Thyroid gland (tissue), 4 donors: ENCODE measurements around the gene TBC1D3B. TPM values are rescaled to one million over a fixed set of nuclear protein-coding genes. Genes with fewer than 3 reads are reported as not detected.
"Not testable (repeated sequence)": the region's sequence is repeated elsewhere in the genome, so short reads cannot be mapped to it uniquely, and the experiment has no call there.

ENCODE experiments used
- DNase-seq, 2 donors: peaks; one replicate each; pipeline ENCODE4 v3.0.0-alpha.2; 2019
- H3K27ac ChIP-seq, 3 donors: fragments of 200-600 bp; sonication (generic); 1 replicate in 2 of 3; 2 replicates in 1 of 3; pipeline ENCODE4 v1.5.1; 2016 to 2019; ENCODE audit warnings: mild to moderate bottlenecking in 1 of 3, moderate library complexity in 1 of 3
- H3K27me3 ChIP-seq: fragments of 200-600 bp; sonication (generic); one replicate; pipeline ENCODE4 v1.5.1; 2019
- H3K36me3 ChIP-seq, 2 donors: fragments of 200-600 bp; sonication (generic); one replicate each; pipeline ENCODE4 v1.5.1; 2016 to 2019
- H3K4me1 ChIP-seq, 2 donors: fragments of 200-600 bp; sonication (generic); one replicate each; pipeline ENCODE4 v1.5.1; 2017 to 2019
- H3K4me3 ChIP-seq, 3 donors: fragments of 200-600 bp; sonication (generic); replicated peaks in 1 of 3; 1 replicate in 2 of 3; 2 replicates in 1 of 3; pipeline ENCODE4 v1.5.1; 2016; ENCODE audit warnings: mild to moderate bottlenecking in 1 of 3
- H3K9me3 ChIP-seq: fragments of 200-600 bp; sonication (generic); one replicate; pipeline ENCODE4 v1.5.1; 2017
- CTCF ChIP-seq, 6 experiments: fragments of 200-600 bp in 3 of 6; fragments of 450-650 bp in 3 of 6; sonication (generic) in 3 of 6; IDR thresholded peaks; one replicate each; pipeline ENCODE4 v1.5.1; 2016 to 2019; ENCODE audit warnings: antibody characterized with exemption in 6 of 6, mild to moderate bottlenecking in 2 of 6, inconsistent platforms in 1 of 6, moderate library complexity in 1 of 6
- POLR2A ChIP-seq, 2 donors: fragments of 450-650 bp; IDR thresholded peaks; one replicate each; pipeline ENCODE4 v1.6.1; 2017; ENCODE audit warnings: antibody characterized with exemption in 2 of 2, mild to moderate bottlenecking in 2 of 2, moderate library complexity in 1 of 2
- WGBS, 2 donors: methylation state at CpG; one replicate each; pipeline ENCODE4 v1.1.5; 2017; 5-methylcytosine and 5-hydroxymethylcytosine counted together
- intact Hi-C: fragments of 100-400 bp; cut with DNase I; formaldehyde crosslinking; loops from one replicate; pipeline ENCODE4 v1.15.1; 2023
- total RNA-seq, 4 donors: library from RNA; depleted of rRNA; stranded (reverse); fragments of >200 nt; gene quantifications; one replicate each; pipeline ENCODE4 v1.2.3, GENCODE V29; 2016

The TBC1D3B gene
- total RNA-seq, 4 donors from 2014 or later, result 3.9 TPM; not detected in 3

- Histone ChIP-seq H3K27me3 (no peaks in the 10 kb centered on the region), H3K4me1 (no peaks in the 10 kb centered on the region), H3K27ac (no peak overlapping the region), H3K36me3 (no peaks in the 10 kb centered on the region), H3K4me3 (no peak overlapping the region), H3K9me3 (no peaks in the 10 kb centered on the region)
- TF ChIP-seq POLR2A (IDR thresholded peaks at IDR 0.05), result no peak
- no peak for TF ChIP-seq CTCF (IDR thresholded peaks at IDR 0.05)
- 75 to 87% methylated on average over 4 of the region's 4 CpGs for WGBS, 2 donors
- intact Hi-C loops, result no loop called here
- no peak for DNase-seq
Measured at GRCh38 chr17:36197387-36197703, 20.9 kb upstream of the TBC1D3B start.

DNA sequence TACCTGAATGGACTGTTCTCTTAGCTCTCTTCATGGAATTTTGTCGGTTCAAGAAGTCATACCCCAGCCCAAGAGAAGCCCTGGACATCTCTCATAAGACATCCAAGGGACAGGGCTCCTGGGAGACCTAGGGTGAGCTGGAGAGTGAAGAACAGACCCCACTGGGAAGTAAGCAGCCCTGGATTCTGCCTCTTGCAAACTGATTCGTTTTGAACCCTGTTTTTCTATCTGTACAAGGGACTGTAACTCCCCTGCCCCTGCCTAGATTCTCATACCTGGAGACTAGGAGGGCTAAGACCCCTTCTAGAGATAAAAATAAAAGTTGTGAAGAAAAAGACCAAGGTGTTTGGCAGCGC, 19.7 kb upstream of the TBC1D3B start:
- Histone ChIP-seq H3K9me3 (no peaks in the 10 kb centered on the region), H3K27ac (no peak overlapping the region), H3K27me3 (no peaks in the 10 kb centered on the region), H3K4me3 (no peak overlapping the region), H3K36me3 (no peaks in the 10 kb centered on the region), H3K4me1 (no peaks in the 10 kb centered on the region)
- WGBS, 2 donors, result 75 to 76% methylated on average over 3 of the region's 3 CpGs
- intact Hi-C loops, result no loop called here
- TF ChIP-seq POLR2A (IDR thresholded peaks at IDR 0.05) (no peak), CTCF (IDR thresholded peaks at IDR 0.05) (no peak)
- no peak for DNase-seq

DNA sequence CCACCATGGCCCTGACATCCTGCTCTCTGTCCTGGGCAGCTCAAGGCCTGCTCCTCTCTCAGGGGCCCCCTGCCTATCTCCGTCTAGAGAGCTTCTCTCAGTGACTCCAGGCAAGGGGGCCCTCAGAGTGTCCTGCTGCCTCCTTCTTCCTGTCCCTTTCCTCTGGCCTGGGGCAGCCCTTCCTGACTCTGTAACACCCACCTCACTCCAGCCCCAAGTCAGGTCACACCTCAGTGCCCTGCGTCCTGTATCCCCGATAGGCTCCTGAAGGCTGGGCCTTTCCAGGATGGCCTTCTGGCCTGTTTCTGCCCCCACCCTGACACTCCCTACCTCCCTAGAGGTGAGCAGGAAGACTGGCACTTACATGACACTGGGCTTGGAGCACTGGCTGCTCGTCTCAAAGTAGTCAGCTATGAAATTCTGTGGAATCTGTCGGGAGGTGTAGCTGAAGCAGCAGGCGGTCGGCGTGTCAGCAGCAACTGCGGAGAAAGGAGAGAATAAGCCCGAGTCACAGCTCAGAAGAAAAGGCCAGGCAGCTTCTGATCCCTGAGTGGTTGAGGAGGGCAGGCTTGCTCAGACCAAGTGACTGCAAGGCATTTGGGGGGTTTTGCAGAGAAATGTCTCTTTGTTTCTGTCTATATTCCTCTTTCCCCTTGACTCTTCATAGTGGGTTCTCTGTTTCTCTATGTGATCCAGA, 19.1 kb upstream of the TBC1D3B start:
- intact Hi-C loops, result no loop called here
- WGBS, 2 donors, result 52 to 63% methylated on average over 10 of the region's 10 CpGs

GRCh38 chr17:36194832-36195433, 18.5 kb upstream of the TBC1D3B start:
- DNase-seq, H3K27ac ChIP-seq, H3K36me3 ChIP-seq, H3K4me3 ChIP-seq, H3K4me1 ChIP-seq, intact Hi-C loops, H3K9me3 ChIP-seq, H3K27me3 ChIP-seq: not testable (repeated sequence)
- 84 to 91% methylated on average over 5 to 10 of the region's 10 CpGs for WGBS, 2 donors

More for the DNA sequence above, 19.1 kb upstream of the TBC1D3B start:
- Histone ChIP-seq H3K9me3 (no peaks in the 10 kb centered on the region), H3K27me3 (no peaks in the 10 kb centered on the region), H3K4me1 (no peaks in the 10 kb centered on the region), H3K36me3 (no peaks in the 10 kb centered on the region), H3K4me3 (no peak overlapping the region), H3K27ac (no peak overlapping the region)
- no peak for TF ChIP-seq CTCF (IDR thresholded peaks at IDR 0.05)
- TF ChIP-seq POLR2A (IDR thresholded peaks at IDR 0.05), result no peak
- no peak for DNase-seq

DNA sequence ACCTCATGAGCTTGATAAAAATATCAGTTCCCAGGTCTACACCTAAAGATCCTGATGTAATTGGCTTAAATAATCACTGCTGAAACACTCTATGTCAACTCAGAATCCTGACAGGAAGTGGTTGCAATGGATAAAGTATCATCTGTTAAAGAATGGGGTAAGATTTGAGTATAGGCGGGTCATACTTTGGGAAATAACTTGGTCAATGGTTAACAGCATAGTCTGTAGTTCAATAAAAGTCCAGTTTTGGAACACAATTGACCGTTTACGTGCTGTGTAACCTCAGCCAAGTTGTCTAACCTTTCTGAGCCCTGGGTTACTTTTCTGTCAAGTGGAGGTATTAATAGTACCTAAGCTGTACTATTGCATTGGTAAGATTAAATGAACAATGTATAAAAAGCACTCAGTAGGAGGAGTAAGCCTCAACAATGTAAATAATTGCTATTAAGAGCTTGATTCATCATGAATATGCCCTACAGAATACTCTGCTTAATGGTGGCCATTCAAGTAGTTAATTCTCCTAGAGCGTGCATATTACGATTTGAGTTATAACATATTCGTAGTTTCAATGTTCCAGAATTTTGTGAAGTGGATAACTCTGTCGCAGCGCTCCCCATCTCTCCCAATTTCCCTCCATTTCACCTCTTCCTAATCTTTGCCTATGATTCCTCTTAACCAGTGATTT, 17.9 kb upstream of the TBC1D3B start:
- H3K36me3 ChIP-seq, H3K27me3 ChIP-seq, H3K4me1 ChIP-seq, intact Hi-C loops, H3K4me3 ChIP-seq, H3K9me3 ChIP-seq, H3K27ac ChIP-seq, DNase-seq: not testable (repeated sequence)
- WGBS, 2 donors, result 95 to 96% methylated on average over 6 to 7 of the region's 8 CpGs

- no peaks in the 10 kb centered on the region for H3K9me3 ChIP-seq
- intact Hi-C loops, result no loop called here
- no peaks in the 10 kb centered on the region for H3K4me1 ChIP-seq
- H3K27ac ChIP-seq, result no peak overlapping the region
- TF ChIP-seq POLR2A (IDR thresholded peaks at IDR 0.05) (no peak), CTCF (IDR thresholded peaks at IDR 0.05) (no peak)
- H3K36me3 ChIP-seq, result no peaks in the 10 kb centered on the region
- 51 to 59% methylated on average over 1 of the region's 1 CpG for WGBS, 2 donors
- DNase-seq, result no peak
- no peaks in the 10 kb centered on the region for H3K27me3 ChIP-seq
- H3K4me3 ChIP-seq, result no peak overlapping the region
Measured at GRCh38 chr17:36193216-36193775, 16.9 kb upstream of the TBC1D3B start.

- H3K36me3 ChIP-seq, DNase-seq, H3K27me3 ChIP-seq, H3K4me1 ChIP-seq, H3K9me3 ChIP-seq, intact Hi-C loops, H3K27ac ChIP-seq, H3K4me3 ChIP-seq: not testable (repeated sequence)
- WGBS, 2 donors, result 72 to 78% methylated on average over 9 of the region's 9 CpGs
Measured at GRCh38 chr17:36190549-36191330, 14.3 kb upstream of the TBC1D3B start.

- DNase-seq, H3K4me3 ChIP-seq, intact Hi-C loops, H3K27ac ChIP-seq, H3K9me3 ChIP-seq, H3K4me1 ChIP-seq, H3K36me3 ChIP-seq, H3K27me3 ChIP-seq: not testable (repeated sequence)
- 74 to 81% methylated on average over 5 of the region's 5 CpGs for WGBS, 2 donors
Measured at GRCh38 chr17:36189993-36190392, 13.6 kb upstream of the TBC1D3B start.
